Measurements from ENCODE around the gene NPLOC4.

The NPLOC4 gene

DNA sequence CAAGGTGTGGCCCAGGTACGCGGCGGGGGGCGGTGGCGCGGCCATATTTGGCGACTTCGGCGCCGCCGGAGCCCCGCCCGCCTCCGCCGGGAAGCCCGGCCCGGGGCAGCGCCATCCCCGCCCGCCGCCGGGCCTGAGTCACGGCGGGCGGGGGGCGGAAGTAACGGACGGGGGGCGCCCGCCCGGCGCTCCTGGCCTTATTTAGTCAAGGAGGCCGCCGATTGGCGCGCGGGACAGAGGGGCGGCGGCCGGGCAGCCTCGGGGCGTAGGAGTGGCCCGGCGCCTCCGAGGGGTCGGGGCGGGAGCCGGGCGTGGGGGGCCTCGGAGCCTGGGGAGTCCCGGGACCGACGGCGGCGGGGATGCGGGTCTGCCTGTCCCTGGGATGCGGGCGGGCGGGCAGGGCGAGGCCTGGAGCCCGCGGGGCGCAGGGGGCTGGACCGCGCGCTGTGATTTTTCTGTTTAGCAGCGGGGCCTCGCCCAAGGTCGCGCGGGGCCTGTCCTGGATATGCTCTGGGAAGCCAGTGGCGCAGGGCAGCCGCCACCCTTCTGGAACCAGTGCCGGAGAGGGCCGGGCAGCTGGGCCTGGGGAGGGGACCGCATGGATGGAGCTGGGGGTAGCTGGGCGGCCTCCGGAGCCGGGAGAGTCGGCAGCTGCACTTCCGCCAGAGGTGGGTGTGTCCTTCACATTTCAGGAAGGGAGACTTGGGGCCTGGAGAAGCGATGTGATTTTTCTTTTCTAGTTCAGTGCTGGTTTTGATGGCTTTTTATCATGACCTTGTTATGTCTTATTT lies 122.0 kb downstream of the NPLOC4 start:
- H3K4me3 ChIP-seq (ENCODE audit: low read depth, low read length) = peak overlapping the region; percentile 71
- TF ChIP-seq, protein P1, sequence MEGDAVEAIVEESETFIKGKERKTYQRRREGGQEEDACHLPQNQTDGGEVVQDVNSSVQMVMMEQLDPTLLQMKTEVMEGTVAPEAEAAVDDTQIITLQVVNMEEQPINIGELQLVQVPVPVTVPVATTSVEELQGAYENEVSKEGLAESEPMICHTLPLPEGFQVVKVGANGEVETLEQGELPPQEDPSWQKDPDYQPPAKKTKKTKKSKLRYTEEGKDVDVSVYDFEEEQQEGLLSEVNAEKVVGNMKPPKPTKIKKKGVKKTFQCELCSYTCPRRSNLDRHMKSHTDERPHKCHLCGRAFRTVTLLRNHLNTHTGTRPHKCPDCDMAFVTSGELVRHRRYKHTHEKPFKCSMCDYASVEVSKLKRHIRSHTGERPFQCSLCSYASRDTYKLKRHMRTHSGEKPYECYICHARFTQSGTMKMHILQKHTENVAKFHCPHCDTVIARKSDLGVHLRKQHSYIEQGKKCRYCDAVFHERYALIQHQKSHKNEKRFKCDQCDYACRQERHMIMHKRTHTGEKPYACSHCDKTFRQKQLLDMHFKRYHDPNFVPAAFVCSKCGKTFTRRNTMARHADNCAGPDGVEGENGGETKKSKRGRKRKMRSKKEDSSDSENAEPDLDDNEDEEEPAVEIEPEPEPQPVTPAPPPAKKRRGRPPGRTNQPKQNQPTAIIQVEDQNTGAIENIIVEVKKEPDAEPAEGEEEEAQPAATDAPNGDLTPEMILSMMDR (IDR thresholded peaks at IDR 0.05; ENCODE audit: borderline replicate concordance, insufficient read depth, low read depth, low read length) = no peak

DNA sequence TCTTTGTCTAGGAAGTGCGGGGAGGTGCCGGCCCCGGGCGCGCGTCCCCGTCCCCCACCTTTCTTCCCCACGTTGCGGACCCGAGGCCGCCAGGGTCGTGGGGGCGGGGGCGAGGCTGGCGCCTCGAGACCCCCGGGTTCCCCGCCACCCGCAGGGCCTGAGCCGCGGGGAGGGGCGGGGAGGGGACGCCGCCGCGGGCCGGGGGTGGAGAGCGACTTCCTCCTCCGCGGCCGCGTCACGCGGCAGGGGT lies 122.5 kb downstream of the NPLOC4 start:
- TF ChIP-seq, protein P1 (IDR thresholded peaks at IDR 0.05; ENCODE audit: borderline replicate concordance, insufficient read depth, low read depth, low read length) = no peak
- H3K4me3 ChIP-seq (ENCODE audit: low read depth, low read length) = peak overlapping the region; percentile 71

DNA sequence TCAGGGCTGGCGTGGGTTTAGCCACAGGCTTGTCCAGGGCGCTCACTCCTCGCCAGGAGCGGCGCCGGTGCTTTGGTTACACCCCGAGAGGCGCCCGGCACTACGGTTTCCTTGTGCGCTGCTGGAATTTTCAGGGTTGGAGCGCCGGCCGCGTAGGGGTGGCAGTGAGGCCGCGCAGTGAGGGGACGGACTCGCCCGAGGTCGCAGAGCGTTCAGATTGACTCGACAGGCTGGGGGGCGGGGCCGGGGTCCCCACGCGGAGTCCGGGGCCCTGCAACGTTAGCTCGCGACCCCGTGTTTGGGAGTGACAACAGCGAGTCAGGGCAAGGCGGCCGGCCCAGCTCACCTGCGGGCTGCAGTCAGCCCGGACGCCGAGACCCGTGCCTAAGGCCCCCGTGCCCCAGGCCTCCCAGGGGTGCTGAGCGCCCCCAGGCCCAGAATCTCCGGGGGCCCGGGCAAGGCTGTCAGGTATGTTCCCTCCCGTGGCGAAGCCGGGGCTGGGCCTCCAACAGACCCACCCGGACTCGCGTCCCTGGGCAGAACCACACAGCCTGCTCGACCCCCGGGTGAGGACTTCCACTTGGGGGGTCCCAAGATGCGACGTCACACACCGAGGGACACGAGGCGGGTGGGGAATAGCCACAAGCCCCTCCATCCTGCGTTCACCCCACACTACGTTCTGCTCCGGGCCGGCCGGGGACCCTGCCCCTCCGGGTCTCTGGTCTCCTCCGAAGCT lies 123.0 kb downstream of the NPLOC4 start:
- H3K4me3 ChIP-seq (ENCODE audit: low read depth, low read length) = peak overlapping the region; percentile 71
- TF ChIP-seq, protein P1 (IDR thresholded peaks at IDR 0.05; ENCODE audit: borderline replicate concordance, insufficient read depth, low read depth, low read length) = no peak

DNA sequence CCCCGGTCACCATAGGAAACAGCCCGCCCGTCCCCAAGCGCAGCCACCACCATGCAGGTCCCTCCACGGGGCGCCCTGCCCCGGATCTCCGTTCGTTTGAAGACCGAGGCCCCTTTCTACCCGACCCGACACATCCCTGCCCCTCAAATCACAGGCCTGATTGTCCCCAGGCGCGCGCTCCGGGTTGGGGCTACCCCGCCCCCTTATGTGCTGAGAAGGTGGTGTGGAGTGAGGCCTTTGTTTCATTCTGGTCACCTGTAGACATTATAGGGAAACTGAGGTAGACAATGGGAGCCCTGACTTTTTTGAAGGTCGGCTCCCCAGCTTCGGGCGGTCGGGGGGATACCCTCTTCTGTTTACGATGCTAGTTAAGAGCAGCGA lies 123.5 kb downstream of the NPLOC4 start:
- TF ChIP-seq, protein P1 (IDR thresholded peaks at IDR 0.05; ENCODE audit: borderline replicate concordance, insufficient read depth, low read depth, low read length) = no peak
- H3K4me3 ChIP-seq (ENCODE audit: low read depth, low read length) = peak overlapping the region; percentile 71

DNA sequence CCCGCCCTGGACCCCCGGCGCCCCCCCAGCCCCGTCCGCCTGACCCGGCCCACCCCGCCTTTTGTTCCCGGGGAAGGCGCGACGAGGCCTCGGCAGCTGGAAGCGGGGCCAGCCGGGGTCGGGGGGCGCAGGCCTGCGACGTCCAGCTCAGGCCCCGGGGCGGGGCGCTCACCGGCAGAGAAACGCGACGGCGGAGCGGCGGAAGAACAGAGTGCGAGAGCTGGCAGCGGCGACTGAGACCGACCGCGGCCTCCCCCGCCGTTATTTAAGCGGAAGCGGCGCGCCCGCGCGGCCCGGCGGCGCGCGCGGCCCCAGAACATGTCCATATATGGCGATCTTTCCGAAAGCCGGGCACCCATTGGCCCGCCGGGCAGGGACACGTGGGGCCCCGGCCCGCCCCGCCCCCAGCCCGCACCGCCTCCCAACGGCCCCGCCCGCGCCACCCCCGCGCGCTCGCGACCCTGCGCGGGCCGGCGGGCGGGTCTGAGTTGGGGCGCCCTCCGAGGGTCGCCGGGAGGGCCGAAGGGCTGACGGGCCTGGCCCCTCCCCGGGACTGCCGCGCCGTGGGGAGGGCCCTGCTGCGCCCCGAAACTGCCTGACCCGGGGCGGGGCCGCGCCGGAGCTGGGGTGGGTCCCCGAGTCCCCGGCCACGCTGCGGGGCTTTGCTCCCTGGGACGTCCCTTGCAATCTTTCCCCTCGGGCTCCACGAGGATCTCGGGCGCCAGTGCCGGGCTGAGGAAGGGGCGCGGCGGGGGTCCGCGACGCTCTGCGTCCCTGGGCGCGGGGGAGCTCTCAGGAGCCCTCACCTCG lies 124.1 kb downstream of the NPLOC4 start, which contains the start of gene ACTG1:
TSS of gene ACTG1 (minus strand) at position 238 of the 810 bp plus-strand sequence. CDS start 445 bp downstream, outside the sequence.
- H3K4me3 ChIP-seq (ENCODE audit: low read depth, low read length) = peak within 1 kb of the TSS; percentile 71
- TF ChIP-seq, protein P1 (IDR thresholded peaks at IDR 0.05; ENCODE audit: borderline replicate concordance, insufficient read depth, low read depth, low read length) = no peak

DNA sequence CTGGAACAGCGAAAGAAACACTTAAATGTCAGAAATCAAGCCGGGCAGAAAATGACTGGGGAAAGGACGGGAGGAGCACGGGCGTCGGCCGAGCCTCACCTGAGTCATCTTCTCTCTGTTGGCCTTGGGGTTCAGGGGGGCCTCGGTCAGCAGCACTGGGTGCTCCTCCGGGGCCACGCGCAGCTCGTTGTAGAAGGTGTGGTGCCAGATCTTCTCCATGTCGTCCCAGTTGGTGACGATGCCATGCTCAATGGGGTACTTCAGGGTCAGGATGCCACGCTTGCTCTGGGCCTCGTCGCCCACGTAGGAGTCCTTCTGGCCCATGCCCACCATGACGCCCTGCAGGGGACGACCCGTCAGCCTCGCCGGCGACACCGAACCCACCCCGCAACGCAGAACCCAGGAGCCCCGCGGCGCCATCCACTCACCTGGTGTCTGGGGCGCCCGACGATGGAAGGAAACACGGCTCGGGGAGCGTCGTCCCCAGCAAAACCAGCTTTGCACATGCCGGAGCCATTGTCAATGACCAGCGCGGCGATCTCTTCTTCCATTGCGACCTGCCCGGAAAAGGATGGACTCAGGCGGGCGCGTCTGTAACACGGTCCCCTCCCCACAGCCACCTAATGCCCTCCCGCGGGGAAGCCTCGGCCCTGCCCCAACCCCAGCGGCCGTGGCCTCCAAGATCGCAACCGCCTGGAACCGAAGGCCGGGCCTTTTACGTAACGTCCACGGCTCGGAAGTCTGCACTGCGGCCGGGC lies 124.9 kb downstream of the NPLOC4 start:
- TF ChIP-seq, protein P1 (IDR thresholded peaks at IDR 0.05; ENCODE audit: borderline replicate concordance, insufficient read depth, low read depth, low read length) = no peak

More for the DNA sequence above, 124.9 kb downstream of the NPLOC4 start:
- peak overlapping the region; percentile 61 for H3K4me3 ChIP-seq (ENCODE audit: low read depth, low read length)
